Esophagus (tissue), 2 donors: ENCODE data around the gene PNLDC1. TPM values are rescaled to one million over a fixed set of nuclear protein-coding genes. Genes with fewer than 3 reads are reported as not detected.
"Not testable (repeated sequence)": the region's sequence is repeated elsewhere in the genome, so short reads cannot be mapped to it uniquely, and the experiment has no call there.

Experiments used
- H3K27ac ChIP-seq, 2 donors: one replicate each; pipeline ENCODE4 v1.5.1; 2013; ENCODE audit warnings: low read depth in 2 of 2, mild to moderate bottlenecking in 2 of 2, inconsistent platforms in 1 of 2, low read length in 1 of 2, moderate library complexity in 1 of 2
- H3K27me3 ChIP-seq, 2 donors: one replicate each; pipeline ENCODE4 v1.6.1; 2013; ENCODE audit warnings: low read length in 2 of 2, control low read depth in 1 of 2, mild to moderate bottlenecking in 1 of 2; ENCODE audit not compliant: insufficient read depth in 2 of 2, control insufficient read depth in 1 of 2
- H3K36me3 ChIP-seq, 2 donors: one replicate each; pipeline ENCODE4 v1.6.1; 2013; ENCODE audit warnings: low read length in 1 of 2; ENCODE audit not compliant: control insufficient read depth in 2 of 2, insufficient read depth in 2 of 2
- H3K4me1 ChIP-seq, 2 donors: one replicate each; pipeline ENCODE4 v1.6.1; 2013; ENCODE audit warnings: low read length in 1 of 2; ENCODE audit not compliant: control insufficient read depth in 2 of 2, insufficient read depth in 2 of 2
- H3K4me3 ChIP-seq, 2 donors: one replicate each; pipeline ENCODE4 v1.5.1; 2013; ENCODE audit warnings: low read length in 2 of 2, mild to moderate bottlenecking in 2 of 2, low read depth in 1 of 2, moderate library complexity in 1 of 2
- H3K9me3 ChIP-seq, 2 donors: one replicate each; pipeline ENCODE4 v1.6.1; 2013; ENCODE audit warnings: mild to moderate bottlenecking in 2 of 2, low read depth in 1 of 2, low read length in 1 of 2, moderate library complexity in 1 of 2; ENCODE audit not compliant: control insufficient read depth in 2 of 2, insufficient read depth in 1 of 2
- WGBS, 2 donors: extraction: QIAGEN DNeasy Blood & Tissue Kit; methylation state at CpG; one replicate each; pipeline ENCODE4 v1.1.7; 2013; 5-methylcytosine and 5-hydroxymethylcytosine counted together
- polyA plus RNA-seq, 2 donors: library from polyadenylated mRNA; stranded (reverse); fragments of 200-250 nt; gene quantifications; one replicate each; pipeline ENCODE4 v1.2.3, GENCODE V29; 2013
- donor health status: healthy with polysubstance abuse.
- donor health status: Bipolar disorder and iron deficiency.

Gene PNLDC1
- polyA plus RNA-seq, 2 donors, result 0.02 to 0.20 TPM

DNA sequence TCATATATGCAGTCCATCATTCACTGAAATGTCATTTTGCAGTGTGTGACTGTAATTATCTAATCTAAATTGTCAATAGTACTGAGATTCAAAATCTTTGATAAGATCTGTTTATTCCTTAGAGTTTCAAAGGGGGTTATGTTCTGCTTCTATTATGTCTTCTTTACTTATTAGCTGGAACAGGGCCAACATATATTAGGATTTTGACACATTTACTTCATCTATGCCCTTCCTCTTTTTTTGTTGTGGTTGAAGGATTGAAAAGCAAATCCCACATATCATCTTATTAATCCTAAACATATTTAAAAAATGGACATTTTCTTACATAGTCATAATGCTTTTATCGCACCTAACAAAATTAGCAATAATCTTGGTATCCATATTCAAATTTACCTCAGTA is 60.4 kb downstream of the PNLDC1 start:
- 95 to 100% methylated on average over 1 of the region's 1 CpG for WGBS, 2 donors
- H3K4me3 ChIP-seq, result no peak overlapping the region
- no peak overlapping the region for H3K27ac ChIP-seq
- H3K36me3 ChIP-seq, result no peaks in the 10 kb centered on the region
- H3K27me3 ChIP-seq, result no peaks in the 10 kb centered on the region
- no peaks in the 10 kb centered on the region for H3K4me1 ChIP-seq
- H3K9me3 ChIP-seq, result no peaks in the 10 kb centered on the region

DNA sequence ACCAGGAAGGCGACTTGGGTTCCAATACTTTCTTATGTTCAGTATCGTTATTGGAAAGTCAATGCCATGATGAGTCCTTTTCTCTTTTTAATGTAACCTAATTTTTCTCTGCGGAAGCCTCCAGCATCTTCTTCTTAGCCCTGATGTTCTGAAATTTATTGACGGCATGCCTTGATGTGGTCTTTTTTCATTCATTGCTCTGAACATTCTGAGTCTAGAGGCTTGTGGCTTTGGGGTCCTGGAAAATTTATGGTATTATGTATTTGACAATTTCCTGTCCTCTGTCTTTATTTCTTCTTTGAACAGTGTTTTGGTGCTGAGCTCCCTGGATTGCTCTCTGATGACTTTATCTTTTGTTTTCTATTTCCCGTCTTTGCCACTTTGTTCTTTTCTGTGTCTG is 62.0 kb downstream of the PNLDC1 start:
- H3K27ac ChIP-seq, result no peak overlapping the region
- WGBS, 2 donors, result 78 to 81% methylated on average over 5 of the region's 5 CpGs
- H3K27me3 ChIP-seq, result no peaks in the 10 kb centered on the region
- no peaks in the 10 kb centered on the region for H3K9me3 ChIP-seq
- no peaks in the 10 kb centered on the region for H3K4me1 ChIP-seq
- H3K4me3 ChIP-seq, result no peak overlapping the region
- no peaks in the 10 kb centered on the region for H3K36me3 ChIP-seq

DNA sequence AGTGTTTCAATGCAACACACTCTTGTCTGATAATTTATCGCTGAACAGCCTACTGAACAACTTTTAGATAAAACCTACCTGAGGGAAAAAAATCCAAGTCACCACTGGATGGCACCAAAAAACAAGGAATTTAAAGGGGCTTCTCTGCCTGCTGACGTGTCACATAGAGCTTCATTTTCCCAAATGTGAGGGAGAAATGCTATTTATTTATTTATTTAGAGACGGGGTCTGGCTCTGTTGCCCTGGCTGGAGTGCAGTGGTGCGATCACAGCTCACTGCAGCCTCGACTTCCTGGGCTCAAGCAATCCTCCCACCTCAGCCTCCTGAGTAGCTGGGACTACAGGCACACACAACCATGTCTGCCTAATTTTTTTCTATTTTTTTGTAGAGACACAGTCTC is 63.3 kb downstream of the PNLDC1 start:
- WGBS, 2 donors, result 21 to 25% methylated on average over 5 of the region's 5 CpGs
- not testable (repeated sequence) for H3K27me3 ChIP-seq, H3K9me3 ChIP-seq, H3K4me1 ChIP-seq, H3K4me3 ChIP-seq, H3K27ac ChIP-seq, H3K36me3 ChIP-seq

DNA sequence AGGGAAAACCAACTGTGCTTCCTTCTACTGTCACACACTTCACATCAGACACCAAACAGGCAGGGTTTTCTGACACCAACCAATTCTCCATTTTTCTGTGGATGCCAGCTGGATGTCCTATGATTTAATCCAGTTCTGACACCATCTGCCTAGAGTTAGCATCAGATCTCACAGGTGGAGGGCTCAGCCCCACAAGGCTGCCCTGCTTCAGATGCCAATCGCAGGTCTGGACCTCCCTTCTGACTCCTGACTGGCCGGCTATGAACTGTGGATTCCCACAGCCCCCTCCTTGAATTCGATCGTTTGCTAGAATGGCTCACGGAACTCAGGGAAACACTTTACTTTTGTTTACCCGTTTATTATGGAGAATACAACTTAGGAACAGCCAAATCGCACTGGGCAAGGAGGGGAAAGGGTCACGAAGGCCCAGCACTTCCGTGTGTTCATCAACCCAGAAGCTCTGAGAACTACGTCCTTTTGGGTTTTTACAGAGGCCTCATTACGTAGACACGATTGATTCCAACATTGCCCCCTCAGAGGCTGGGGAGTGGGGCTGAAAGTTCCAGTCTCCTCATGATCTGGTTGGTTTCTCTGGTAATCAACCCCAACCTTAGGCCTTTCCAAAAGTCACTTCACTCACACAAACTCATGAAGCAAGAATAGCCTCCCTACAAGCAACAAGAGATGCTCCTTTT is 65.3 kb downstream of the PNLDC1 start:
- no peaks in the 10 kb centered on the region for H3K36me3 ChIP-seq
- H3K4me3 ChIP-seq, result no peak overlapping the region
- H3K9me3 ChIP-seq, result no peaks in the 10 kb centered on the region
- 88 to 92% methylated on average over 12 of the region's 12 CpGs for WGBS, 2 donors
- H3K27me3 ChIP-seq, result no peaks in the 10 kb centered on the region
- H3K27ac ChIP-seq, result no peak overlapping the region
- H3K4me1 ChIP-seq, result no peaks in the 10 kb centered on the region

DNA sequence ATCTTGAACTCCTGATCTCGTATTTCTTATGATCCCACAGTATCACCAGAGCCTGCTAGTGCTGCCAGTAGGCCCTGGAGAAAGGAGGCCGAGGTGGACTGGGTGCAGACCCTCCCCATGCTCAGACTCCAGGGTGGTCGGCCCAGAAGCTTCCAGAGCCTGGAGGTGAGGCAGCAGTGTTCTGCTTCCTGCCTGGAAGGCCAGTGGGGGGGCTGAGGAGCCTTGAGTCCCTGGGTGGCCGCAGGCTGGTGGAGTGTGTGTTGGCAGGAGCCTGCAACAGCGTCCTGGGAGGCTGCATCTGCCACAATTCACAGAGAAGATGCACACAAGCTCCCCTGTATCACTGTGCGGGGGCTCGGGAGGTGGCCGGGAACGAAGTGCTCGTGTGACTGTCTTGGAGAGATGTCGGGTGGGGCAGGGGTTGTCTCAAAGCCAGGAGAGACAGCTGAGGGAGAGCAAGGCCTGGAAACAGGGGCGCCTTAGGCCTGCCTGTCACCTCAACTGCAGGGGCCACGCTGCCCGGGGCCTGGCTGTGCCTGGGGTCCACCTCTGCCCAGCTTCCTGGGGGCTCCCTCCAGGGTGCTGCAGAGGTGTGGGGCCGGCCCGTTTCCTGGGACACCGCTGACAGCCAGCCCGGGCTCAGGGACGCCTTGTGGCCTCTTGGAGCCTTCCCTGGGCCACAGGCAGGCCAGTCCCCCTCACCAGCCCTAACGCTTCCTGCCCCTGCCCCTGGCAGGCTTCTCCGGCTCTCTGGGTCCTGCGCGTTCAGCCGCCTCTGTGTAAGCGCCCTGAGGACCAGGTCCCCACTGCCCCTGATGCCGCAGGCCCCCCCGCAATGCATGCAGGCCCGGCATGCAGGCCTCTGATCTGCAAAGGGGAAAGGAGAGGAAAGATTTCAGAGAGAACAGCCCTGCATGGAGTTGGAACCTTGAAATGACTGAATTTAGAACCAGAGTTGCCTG is 66.5 kb downstream of the PNLDC1 start:
- 87 to 89% methylated on average over 27 to 28 of the region's 28 CpGs for WGBS, 2 donors
- Histone ChIP-seq H3K4me1 (no peaks in the 10 kb centered on the region), H3K4me3 (no peak overlapping the region), H3K27ac (no peak overlapping the region), H3K9me3 (no peaks in the 10 kb centered on the region), H3K36me3 (no peaks in the 10 kb centered on the region), H3K27me3 (no peaks in the 10 kb centered on the region)

Other genes with a start within 250 kb of the PNLDC1 start
- 100 to 1,000 TPM in 1 of 2 donors, 10 to 100 TPM in 1; 79.1 to 167 TPM for gene SOD2, start 107.0 kb upstream of the PNLDC1 start, polyA plus RNA-seq
- gene WTAP, start 72.8 kb upstream of the PNLDC1 start, polyA plus RNA-seq, result 10 to 100 TPM; 55.8 to 75.6 TPM
- 10 to 100 TPM; 59.7 to 73.5 TPM for gene ACAT2, start 38.2 kb upstream of the PNLDC1 start, polyA plus RNA-seq
- 10 to 100 TPM; 71.3 to 93.6 TPM for gene TCP1, start 10.7 kb upstream of the PNLDC1 start, polyA plus RNA-seq
- 100 to 1,000 TPM in 1 of 2 donors, 10 to 100 TPM in 1; 64.0 to 117 TPM for gene MRPL18, start 9.8 kb upstream of the PNLDC1 start, polyA plus RNA-seq
- not detected for gene MAS1, start 90.7 kb downstream of the PNLDC1 start, polyA plus RNA-seq
- gene IGF2R, start 168.8 kb downstream of the PNLDC1 start, polyA plus RNA-seq, result 10 to 100 TPM; 12.9 to 15.0 TPM